Heart left ventricle (tissue), 16 donors: ENCODE measurements around the gene IRAK4. TPM values are rescaled to one million over a fixed set of nuclear protein-coding genes. Genes with fewer than 3 reads are reported as not detected.

Experiments
- ATAC-seq, 4 donors: fragments of 200-7000 bp; cut with Tn5 transposase; one replicate each; pipeline ENCODE4 v1.9.1; 2020 to 2022; ENCODE audit warnings: moderate library complexity in 4 of 4, mild to moderate bottlenecking in 3 of 4, moderate number of reproducible peaks in 1 of 4
- DNase-seq, 5 donors: peaks; one replicate each; pipeline ENCODE4 v3.0.0-alpha.2; 2020
- H3K27ac ChIP-seq, 12 donors: fragments of 200-600 bp; sonication (generic) in 4 of 12; one replicate each; pipeline versions ENCODE4 v1.5.0 to v1.8.0; 2016 to 2022; ENCODE audit warnings: mild to moderate bottlenecking in 2 of 12
- H3K27me3 ChIP-seq, 9 donors: fragments of 200-600 bp; sonication (generic) in 2 of 9; one replicate each; pipeline versions ENCODE4 v1.5.1 to v1.8.0; 2016 to 2022; ENCODE audit warnings: mild to moderate bottlenecking in 3 of 9
- H3K36me3 ChIP-seq, 9 donors: fragments of 200-600 bp; sonication (generic) in 2 of 9; one replicate each; pipeline versions ENCODE4 v1.5.0 to v1.8.0; 2018 to 2022; ENCODE audit warnings: mild to moderate bottlenecking in 2 of 9
- H3K4me1 ChIP-seq, 12 donors: fragments of 200-600 bp; sonication (generic) in 4 of 12; one replicate each; pipeline versions ENCODE4 v1.5.0 to v1.8.0; 2016 to 2022; ENCODE audit warnings: mild to moderate bottlenecking in 3 of 12
- H3K4me3 ChIP-seq, 12 donors: fragments of 200-600 bp; sonication (generic) in 4 of 12; one replicate each; pipeline versions ENCODE4 v1.5.0 to v1.8.0; 2017 to 2022; ENCODE audit warnings: mild to moderate bottlenecking in 9 of 12, moderate library complexity in 4 of 12
- H3K9me3 ChIP-seq, 12 donors: fragments of 200-600 bp; sonication (generic) in 4 of 12; one replicate each; pipeline versions ENCODE4 v1.5.0 to v1.8.0; 2016 to 2022; ENCODE audit warnings: mild to moderate bottlenecking in 1 of 12
- CTCF ChIP-seq, 12 donors: fragments of 200-600 bp; sonication (generic) in 4 of 12; IDR thresholded peaks; one replicate each; pipeline versions ENCODE4 v1.5.0 to v1.8.0; 2018 to 2022; ENCODE audit warnings: antibody characterized with exemption in 12 of 12, mild to moderate bottlenecking in 5 of 12
- POLR2A ChIP-seq, 2 donors: fragments of 450-650 bp; IDR thresholded peaks; one replicate each; pipeline ENCODE4 v1.6.1; 2017; ENCODE audit warnings: antibody characterized with exemption in 2 of 2, mild to moderate bottlenecking in 2 of 2, moderate library complexity in 2 of 2
- WGBS, 4 donors: extraction: QIAGEN DNeasy Blood & Tissue Kit in 2 of 4; methylation state at CpG; one replicate each; pipeline versions ENCODE4 v1.1.5 to v1.1.7; 2013 to 2018; 5-methylcytosine and 5-hydroxymethylcytosine counted together
- intact Hi-C, 10 donors: fragments of 100-400 bp; cut with DNase I; formaldehyde crosslinking; loops; one replicate each; pipeline versions ENCODE4 v1.11.1 to v1.14.2; 2022
- long read RNA-seq, 3 donors: library from polyadenylated mRNA; unstranded; transcript quantifications; one replicate each; pipeline ENCODE4 v2.0.0, GENCODE V29; 2020 to 2021
- polyA plus RNA-seq, 2 donors: library from polyadenylated mRNA; stranded (reverse); fragments of 200-250 nt; gene quantifications; one replicate each; pipeline ENCODE4 v1.2.3, GENCODE V29; 2013
- total RNA-seq, 9 donors: library from RNA; depleted of rRNA in 2 of 9; stranded (reverse); fragments of >200 nt in 2 of 9; fragmentation: NEBNext Ultra II Directional in 3 of 9; extraction: Animal tissue kit (Norgen Biotek cat#: 25700) in 3 of 9; gene quantifications; one replicate each; pipeline versions ENCODE4 v1.1.0 to v1.2.4, GENCODE V29; 2016 to 2023
- donor health status: ischemic (EF 13 %, LVEDD 7.1; RV severe dilation, severe dysfunction).
- donor health status: healthy with polysubstance abuse.
- donor health status: DM: no; HTN: yes; CAD: no.
- donor health status: DM: no; HTN: no; CAD: no.
- donor health status: ischemic (EF 25% LVEDD 6.9; RV normal size, moderate dysfunction).
- donor health status: ischemic (EF 25% LVEDD 5.7; RV mildly dilated, moderate dysfunction).
- donor health status: healthy.
- donor health status: DM: yes; HTN: yes; CAD: no.
- donor health status: ischemic (EF 35%, LVEDD 5.7; RV mildly dilated, moderate dysfunction).
- donor health status: nonischemic (EF 11% LVEDD 7.7; RV severe dilation, severe dysfunction).
- donor health status: DM: yes; HTN: yes; CAD: no.
- donor health status: PGD.
- donor health status: ischemic (EF 29% LVEDD 5.4; RV normal size, mild dysfunction).
- donor health status: nonischemic (EF 23%, LVEDD 6.1; RV moderate dilation, normal function).

IRAK4 gene
- total RNA-seq: 10 to 100 TPM in 1 of 9 donors, 1 to 10 TPM in 8; 3.6 to 14.4 (median 5.1) TPM
- 1 to 10 TPM; 3.3 to 4.8 TPM for polyA plus RNA-seq
- long read RNA-seq, donor 1, partial matches to known transcripts: 2 of 4 reads
- long read RNA-seq, donor 1, other reads (novel, unspliced or antisense): 0 of 4 reads
- long read RNA-seq, donor 2, full-length matches to known transcripts: 7 of 15 reads
- long read RNA-seq, donor 2, partial matches to known transcripts: 5 of 15 reads
- long read RNA-seq, donor 2, other reads (novel, unspliced or antisense): 3 of 15 reads
- long read RNA-seq, donor 3, full-length matches to known transcripts: 1 of 2 reads
- long read RNA-seq, donor 3, partial matches to known transcripts: 0 of 2 reads
- long read RNA-seq, donor 3, other reads (novel, unspliced or antisense): 1 of 2 reads

- peak within 1 kb of the TSS; percentile 41 to 94 (median 81) for H3K27ac ChIP-seq
- WGBS, 4 donors: 0 to 4% (median 1%) methylated on average over 44 to 54 of the region's 54 CpGs
- peak within 1 kb of the TSS; percentile 45 to 92 (median 78) for H3K4me3 ChIP-seq
- TF ChIP-seq POLR2A (IDR thresholded peaks at IDR 0.05) (peak in 1 of 2 donors; percentile 65), CTCF (IDR thresholded peaks at IDR 0.05) (peak in 11 of 12 donors; percentile 22 to 76 (median 40))
- H3K9me3 ChIP-seq: no peaks in the 10 kb centered on the region
- intact Hi-C loops: loop anchor here in 7 of 10 donors (1.0 to 10.0 kb wide), 5 partner anchors 46 to 126 kb away; partner anchors contain the start of gene TWF1 (in 4 of the 7)
- peaks cover 0 to 12% (median 9%) of the 10 kb centered on the region in 9 donors for H3K36me3 ChIP-seq
- ATAC-seq (peak; percentile 99 to 100 (median 100)), DNase-seq (peak; percentile 92 to 97 (median 96))
- H3K27me3 ChIP-seq: no peaks in the 10 kb centered on the region
- peaks cover 0 to 45% (median 18%) of the 10 kb centered on the region in 12 donors for H3K4me1 ChIP-seq
Measured at GRCh38 chr12:43758728-43759563, at the start of gene IRAK4, which contains the start of gene PUS7L. IRAK4 (plus strand) TSS chr12:43758951; CDS start chr12:43768112, 9,161 bp downstream. PUS7L (minus strand) TSS chr12:43758790; CDS start chr12:43755245, 3,545 bp downstream.

- ATAC-seq (no peak), DNase-seq (no peak)
- H3K4me3 ChIP-seq: no peak overlapping the region
- peaks cover 0 to 3% (median 0%) of the 10 kb centered on the region in 9 donors for H3K27me3 ChIP-seq
- intact Hi-C loops: no loop called here
- H3K36me3 ChIP-seq: no peaks in the 10 kb centered on the region
- H3K4me1 ChIP-seq: no peaks in the 10 kb centered on the region
- no peak overlapping the region for H3K27ac ChIP-seq
- peaks cover 0 to 14% (median under 1%) of the 10 kb centered on the region in 12 donors for H3K9me3 ChIP-seq
- WGBS, 4 donors: 52 to 66% (median 62%) methylated on average over 2 of the region's 2 CpGs
- TF ChIP-seq POLR2A (IDR thresholded peaks at IDR 0.05): no peak
- TF ChIP-seq CTCF (IDR thresholded peaks at IDR 0.05): no peak
Measured at GRCh38 chr12:43711348-43711747, 47.4 kb upstream of the IRAK4 start.

GRCh38 chr12:43722621-43723020, 36.1 kb upstream of the IRAK4 start:
- intact Hi-C loops: loop anchor here in 4 of 10 donors (10.0 kb wide), 2 partner anchors 218 to 278 kb away; no protein-coding TSS in a partner anchor
- H3K27me3 ChIP-seq: no peaks in the 10 kb centered on the region
- H3K27ac ChIP-seq: no peak overlapping the region
- TF ChIP-seq POLR2A (IDR thresholded peaks at IDR 0.05) (no peak), CTCF (IDR thresholded peaks at IDR 0.05) (no peak)
- H3K36me3 ChIP-seq: peaks cover 0 to 4% (median 0%) of the 10 kb centered on the region in 9 donors
- no peaks in the 10 kb centered on the region for H3K9me3 ChIP-seq
- no peak overlapping the region for H3K4me3 ChIP-seq
- ATAC-seq (no peak), DNase-seq (no peak)
- no peaks in the 10 kb centered on the region for H3K4me1 ChIP-seq
